Thoracic aorta (tissue), 2 donors: ENCODE measurements around the gene GABRG3. TPM values are rescaled to one million over a fixed set of nuclear protein-coding genes. Genes with fewer than 3 reads are reported as not detected.

Experiments used
- ATAC-seq: fragments of 150-250 bp; one replicate; pipeline ENCODE4 v1.8.0; 2017; ENCODE audit warnings: low read depth; ENCODE audit not compliant: insufficient number of reproducible peaks, low FRiP score
- DNase-seq: peaks from one replicate; pipeline ENCODE4 v3.0.0-alpha.2; 2020; ENCODE audit warnings: low spot score
- H3K27ac ChIP-seq, 2 donors: fragments of 200-600 bp; sonication (generic); 1 replicate in 1 of 2; 2 replicates in 1 of 2; pipeline ENCODE4 v1.5.1; 2016; ENCODE audit warnings: mild to moderate bottlenecking in 2 of 2, moderate library complexity in 2 of 2
- H3K27me3 ChIP-seq: fragments of 200-600 bp; sonication (generic); replicated peaks from 2 replicates; pipeline ENCODE4 v1.6.0; 2016; ENCODE audit warnings: mild to moderate bottlenecking; ENCODE audit not compliant: insufficient read depth
- H3K36me3 ChIP-seq: fragments of 200-600 bp; sonication (generic); one replicate; pipeline ENCODE4 v1.5.1; 2016
- H3K4me1 ChIP-seq, 2 donors: fragments of 200-600 bp; sonication (generic); 1 replicate in 1 of 2; 2 replicates in 1 of 2; pipeline versions ENCODE4 v1.5.1 to v1.6.0; 2016; ENCODE audit warnings: low read depth in 2 of 2, mild to moderate bottlenecking in 1 of 2; ENCODE audit not compliant: control insufficient read depth in 1 of 2
- H3K4me3 ChIP-seq: fragments of 200-600 bp; sonication (generic); 2 replicates; pipeline ENCODE4 v1.5.1; 2016; ENCODE audit warnings: mild to moderate bottlenecking
- H3K9me3 ChIP-seq: fragments of 200-600 bp; sonication (generic); 2 replicates; pipeline ENCODE4 v1.5.1; 2016
- total RNA-seq, 2 donors: library from RNA; depleted of rRNA; stranded (reverse); fragments of >200 nt; gene quantifications; one replicate each; pipeline versions ENCODE4 v1.1.0 to v1.2.3, GENCODE V29; 2016
- TF ChIP-seq, protein P1 (sequence below): fragments of 200-600 bp; sonication (generic); IDR thresholded peaks from one replicate; pipeline ENCODE4 v1.5.1; 2019; ENCODE audit warnings: antibody characterized with exemption

GABRG3 gene
- total RNA-seq: not detected

DNA sequence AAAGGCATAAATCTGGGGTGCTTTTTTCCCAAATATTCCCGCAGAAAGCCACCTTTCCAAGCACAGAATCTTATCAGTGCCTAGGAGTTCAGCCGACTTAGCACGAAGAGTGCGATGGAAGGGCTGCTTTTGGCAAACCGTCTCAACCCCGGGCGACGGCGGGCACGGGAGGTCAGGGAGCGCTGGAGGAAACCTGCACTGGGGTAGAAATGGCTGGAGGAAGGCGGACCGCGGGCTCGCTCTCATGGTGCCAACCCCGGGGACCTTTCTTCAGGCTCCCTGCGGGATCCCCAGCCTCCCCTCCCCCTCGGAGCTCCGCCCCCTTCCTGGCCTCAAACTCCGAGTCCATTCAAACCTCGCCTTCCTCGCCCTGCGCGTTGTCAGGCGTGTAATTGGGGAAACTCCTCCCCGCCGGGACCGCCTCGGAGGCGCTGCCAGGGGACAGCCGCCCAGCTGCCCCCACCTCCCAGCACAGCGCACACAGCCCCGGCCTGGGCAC is at the start of gene GABRG3:
Gene GABRG3, plus strand, starts transcription at position 470 of the 499 bp plus-strand sequence.
- TF ChIP-seq, protein P1, sequence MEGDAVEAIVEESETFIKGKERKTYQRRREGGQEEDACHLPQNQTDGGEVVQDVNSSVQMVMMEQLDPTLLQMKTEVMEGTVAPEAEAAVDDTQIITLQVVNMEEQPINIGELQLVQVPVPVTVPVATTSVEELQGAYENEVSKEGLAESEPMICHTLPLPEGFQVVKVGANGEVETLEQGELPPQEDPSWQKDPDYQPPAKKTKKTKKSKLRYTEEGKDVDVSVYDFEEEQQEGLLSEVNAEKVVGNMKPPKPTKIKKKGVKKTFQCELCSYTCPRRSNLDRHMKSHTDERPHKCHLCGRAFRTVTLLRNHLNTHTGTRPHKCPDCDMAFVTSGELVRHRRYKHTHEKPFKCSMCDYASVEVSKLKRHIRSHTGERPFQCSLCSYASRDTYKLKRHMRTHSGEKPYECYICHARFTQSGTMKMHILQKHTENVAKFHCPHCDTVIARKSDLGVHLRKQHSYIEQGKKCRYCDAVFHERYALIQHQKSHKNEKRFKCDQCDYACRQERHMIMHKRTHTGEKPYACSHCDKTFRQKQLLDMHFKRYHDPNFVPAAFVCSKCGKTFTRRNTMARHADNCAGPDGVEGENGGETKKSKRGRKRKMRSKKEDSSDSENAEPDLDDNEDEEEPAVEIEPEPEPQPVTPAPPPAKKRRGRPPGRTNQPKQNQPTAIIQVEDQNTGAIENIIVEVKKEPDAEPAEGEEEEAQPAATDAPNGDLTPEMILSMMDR: no peak
- no peak for ATAC-seq
- no peak for DNase-seq
- H3K27me3 ChIP-seq: no peaks in the 10 kb centered on the region
- no peaks in the 10 kb centered on the region for H3K4me1 ChIP-seq
- H3K27ac ChIP-seq: no peak within 1 kb of the TSS
- H3K36me3 ChIP-seq: no peaks in the 10 kb centered on the region
- H3K4me3 ChIP-seq: no peak within 1 kb of the TSS
- no peaks in the 10 kb centered on the region for H3K9me3 ChIP-seq

DNA sequence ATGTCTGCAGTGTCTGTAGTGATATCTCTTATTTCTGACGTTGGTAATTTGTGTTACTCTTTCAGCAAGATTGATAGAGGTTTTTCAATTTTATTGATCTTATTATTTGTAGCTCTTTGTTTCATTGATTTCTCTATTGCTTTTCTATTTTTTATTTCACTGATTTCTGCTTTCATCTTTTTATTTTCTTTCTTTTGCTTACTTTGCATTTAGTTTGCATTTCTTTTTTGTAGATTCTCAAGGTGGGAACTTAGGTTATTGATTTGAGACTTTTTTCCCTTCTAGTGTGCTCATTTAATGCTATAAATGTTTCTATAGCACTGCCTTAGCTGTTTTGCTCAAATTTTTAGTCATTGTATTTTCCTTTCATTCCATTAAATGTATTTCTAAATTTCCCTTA is 49.5 kb upstream of the GABRG3 start:
- no peaks in the 10 kb centered on the region for H3K27me3 ChIP-seq
- TF ChIP-seq, protein P1: no peak
- H3K9me3 ChIP-seq: peaks cover 8% of the 10 kb centered on the region
- no peaks in the 10 kb centered on the region for H3K36me3 ChIP-seq
- H3K4me1 ChIP-seq: no peaks in the 10 kb centered on the region
- DNase-seq (no peak), ATAC-seq (no peak)
- no peak overlapping the region for H3K27ac ChIP-seq
- no peak overlapping the region for H3K4me3 ChIP-seq

DNA sequence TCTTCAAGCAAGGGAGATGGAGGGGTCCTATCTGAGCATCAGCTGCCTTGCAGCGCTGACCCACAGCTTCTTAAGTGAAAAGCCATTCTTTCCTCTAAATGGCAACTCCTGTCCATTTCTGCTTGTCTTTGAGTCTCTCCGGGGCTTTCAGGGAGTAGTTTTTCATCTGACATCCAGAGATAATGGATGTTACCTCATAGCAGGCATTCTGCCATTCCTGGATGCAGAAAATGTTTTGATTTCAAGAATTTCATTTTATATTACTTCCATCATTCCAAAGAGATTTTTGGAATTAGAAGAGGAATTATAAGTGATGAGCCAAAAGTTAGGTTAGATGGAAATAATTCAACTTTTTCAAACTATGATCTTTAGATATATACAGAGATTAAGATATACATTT is 44.9 kb upstream of the GABRG3 start:
- TF ChIP-seq, protein P1: no peak
- Histone ChIP-seq H3K27ac (no peak overlapping the region), H3K36me3 (no peaks in the 10 kb centered on the region), H3K9me3 (no peaks in the 10 kb centered on the region), H3K27me3 (no peaks in the 10 kb centered on the region), H3K4me3 (no peak overlapping the region), H3K4me1 (no peaks in the 10 kb centered on the region)
- DNase-seq (no peak), ATAC-seq (no peak)

DNA sequence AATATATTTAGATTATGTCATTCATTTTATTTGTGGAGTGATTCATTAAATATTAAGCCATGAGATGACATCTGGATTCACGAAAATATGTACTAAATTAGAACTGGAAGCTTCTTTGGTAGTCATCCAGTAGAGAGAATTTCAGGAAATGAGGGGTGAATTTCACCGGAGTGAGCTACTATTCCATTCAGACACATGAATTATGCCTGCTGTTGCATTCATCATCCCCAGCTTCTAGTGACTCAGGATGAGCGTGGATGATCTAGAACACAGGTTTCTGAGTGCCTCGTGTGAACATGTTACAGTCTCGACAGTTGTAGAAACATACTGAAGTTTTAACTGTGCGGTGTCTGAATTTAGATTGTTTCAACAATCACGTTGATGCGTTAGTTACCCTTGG is 42.9 kb upstream of the GABRG3 start:
- H3K27me3 ChIP-seq: no peaks in the 10 kb centered on the region
- H3K36me3 ChIP-seq: no peaks in the 10 kb centered on the region
- no peak overlapping the region for H3K27ac ChIP-seq

DNA sequence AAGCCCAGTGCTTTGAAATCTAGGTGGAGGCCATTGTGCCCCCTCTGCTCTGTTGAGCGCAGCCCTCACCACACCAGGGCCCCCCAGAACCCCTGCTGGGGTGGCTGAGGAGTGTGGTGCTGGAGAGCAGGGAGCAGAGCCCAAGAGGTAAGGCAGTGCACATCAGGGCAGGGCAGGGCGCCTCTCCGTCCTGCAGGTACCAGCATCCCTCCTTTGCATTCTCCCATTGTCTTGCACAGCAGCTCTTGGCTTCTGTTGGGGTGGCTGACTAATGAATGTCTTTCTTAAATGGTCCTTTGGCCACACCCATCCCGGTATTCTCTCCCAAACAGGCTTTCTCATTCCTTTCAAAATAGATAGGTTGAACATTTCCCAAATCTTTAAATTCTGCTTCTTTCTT is 41.4 kb upstream of the GABRG3 start:
- TF ChIP-seq, protein P1: no peak
- Histone ChIP-seq H3K9me3 (no peaks in the 10 kb centered on the region), H3K4me1 (no peaks in the 10 kb centered on the region), H3K4me3 (no peak overlapping the region), H3K27me3 (no peaks in the 10 kb centered on the region), H3K27ac (no peak overlapping the region), H3K36me3 (no peaks in the 10 kb centered on the region)
- ATAC-seq (no peak), DNase-seq (no peak)

More for the DNA sequence above, 42.9 kb upstream of the GABRG3 start:
- Histone ChIP-seq H3K4me3 (no peak overlapping the region), H3K9me3 (no peaks in the 10 kb centered on the region), H3K4me1 (no peaks in the 10 kb centered on the region)
- no peak for ATAC-seq
- TF ChIP-seq, protein P1: no peak
- DNase-seq: no peak
